CD14-positive monocyte (primary cell): Measurements from ENCODE around the gene MIF. TPM values are rescaled to one million over a fixed set of nuclear protein-coding genes. Genes with fewer than 3 reads are reported as not detected.

ENCODE experiments used
- DNase-seq, 3 donors: peaks; one replicate each; pipeline ENCODE4 v3.0.0-alpha.2; 2011 to 2022
- H2AFZ ChIP-seq: 2 replicates; pipeline ENCODE4 v1.6.0; 2012; ENCODE audit warnings: mild to moderate bottlenecking, low read depth, low read length, inconsistent platforms; ENCODE audit not compliant: insufficient read depth, poor library complexity, severe bottlenecking
- H3K27ac ChIP-seq, 2 donors: 1 replicate in 1 of 2; 2 replicates in 1 of 2; pipeline ENCODE4 v1.5.1; 2012 to 2013; ENCODE audit warnings: low read length in 2 of 2, control low read depth in 1 of 2, inconsistent platforms in 1 of 2, low read depth in 1 of 2, mild to moderate bottlenecking in 1 of 2
- H3K27me3 ChIP-seq, 2 donors: one replicate each; pipeline versions ENCODE4 v1.6.0 to v1.6.1; 2011 to 2013; ENCODE audit warnings: low read length in 2 of 2; ENCODE audit not compliant: control insufficient read depth in 2 of 2, insufficient read depth in 2 of 2
- H3K36me3 ChIP-seq, 2 donors: replicated peaks in 1 of 2; 1 replicate in 1 of 2; 2 replicates in 1 of 2; pipeline versions ENCODE4 v1.5.1 to v1.6.1; 2012 to 2013; ENCODE audit warnings: low read length in 2 of 2, control low read depth in 1 of 2, inconsistent platforms in 1 of 2, mild to moderate bottlenecking in 1 of 2; ENCODE audit not compliant: insufficient read depth in 2 of 2, control insufficient read depth in 1 of 2
- H3K4me1 ChIP-seq, 2 donors: 1 replicate in 1 of 2; 2 replicates in 1 of 2; pipeline versions ENCODE4 v1.5.1 to v1.6.1; 2012 to 2013; ENCODE audit warnings: low read length in 2 of 2, control low read depth in 1 of 2, inconsistent platforms in 1 of 2, mild to moderate bottlenecking in 1 of 2, moderate library complexity in 1 of 2; ENCODE audit not compliant: insufficient read depth in 2 of 2, control insufficient read depth in 1 of 2
- H3K4me2 ChIP-seq: replicated peaks from 2 replicates; pipeline ENCODE3; 2012; ENCODE audit warnings: low read length, moderate library complexity, mild to moderate bottlenecking; ENCODE audit not compliant: poor library complexity, severe bottlenecking; ENCODE audit errors: extremely low read depth
- H3K4me3 ChIP-seq, 3 experiments: fragments of 200-600 bp in 1 of 3; sonication (generic) in 1 of 3; replicated peaks in 1 of 3; 1 replicate in 2 of 3; 2 replicates in 1 of 3; pipeline ENCODE4 v1.5.1; 2011 to 2013; ENCODE audit warnings: low read length in 3 of 3, mild to moderate bottlenecking in 3 of 3, control low read depth in 2 of 3, low read depth in 2 of 3, inconsistent platforms in 1 of 3, moderate library complexity in 1 of 3
- H3K79me2 ChIP-seq: 2 replicates; pipeline ENCODE4 v1.6.0; 2012; ENCODE audit warnings: mild to moderate bottlenecking, control low read depth, inconsistent platforms, low read length, moderate library complexity; ENCODE audit not compliant: insufficient read depth
- H3K9ac ChIP-seq: 2 replicates; pipeline ENCODE4 v1.6.0; 2017; ENCODE audit warnings: low read length, mild to moderate bottlenecking; ENCODE audit not compliant: insufficient read depth, poor library complexity, severe bottlenecking
- H3K9me3 ChIP-seq, 2 donors: replicated peaks in 1 of 2; 1 replicate in 1 of 2; 2 replicates in 1 of 2; pipeline versions ENCODE4 v1.5.1 to v1.6.1; 2012 to 2013; ENCODE audit warnings: low read length in 2 of 2, control low read depth in 1 of 2; ENCODE audit not compliant: control insufficient read depth in 1 of 2, insufficient read depth in 1 of 2
- H4K20me1 ChIP-seq: 2 replicates; pipeline ENCODE4 v1.6.0; 2012; ENCODE audit warnings: mild to moderate bottlenecking, low read length, control low read depth, moderate library complexity; ENCODE audit not compliant: insufficient read depth
- H3K27ac Mint-ChIP-seq, 7 donors: one replicate each; pipeline ENCODE4 v1.8.0; 2020; ENCODE audit warnings: mild to moderate bottlenecking in 7 of 7, mixed read lengths in 7 of 7, moderate library complexity in 6 of 7, inconsistent platforms in 2 of 7
- H3K27me3 Mint-ChIP-seq, 3 donors: one replicate each; pipeline ENCODE4 v1.8.0; 2021 to 2022; ENCODE audit warnings: low read depth in 3 of 3, mild to moderate bottlenecking in 3 of 3, mixed read lengths in 3 of 3, moderate library complexity in 3 of 3, inconsistent platforms in 1 of 3
- H3K36me3 Mint-ChIP-seq, 2 donors: one replicate each; pipeline ENCODE4 v1.8.0; 2020; ENCODE audit warnings: mixed read lengths in 2 of 2, inconsistent platforms in 1 of 2, mild to moderate bottlenecking in 1 of 2
- H3K4me1 Mint-ChIP-seq: one replicate; pipeline ENCODE4 v1.8.0; 2020; ENCODE audit warnings: mild to moderate bottlenecking, mixed read lengths
- H3K4me3 Mint-ChIP-seq, 2 donors: one replicate each; pipeline ENCODE4 v1.8.0; 2020; ENCODE audit warnings: mild to moderate bottlenecking in 2 of 2, mixed read lengths in 2 of 2, moderate library complexity in 1 of 2
- H3K9me3 Mint-ChIP-seq, 7 donors: one replicate each; pipeline ENCODE4 v1.8.0; 2020 to 2022; ENCODE audit warnings: mixed read lengths in 7 of 7, mild to moderate bottlenecking in 6 of 7, moderate library complexity in 6 of 7, inconsistent platforms in 2 of 7
- WGBS: methylation state at CpG from one replicate; pipeline ENCODE4 v1.1.5; 2013; ENCODE audit warnings: missing lambda C conversion rate; ENCODE audit not compliant: insufficient coverage; 5-methylcytosine and 5-hydroxymethylcytosine counted together
- intact Hi-C, 2 donors: fragments of 100-400 bp; cut with micrococcal nuclease; formaldehyde crosslinking; loops; one replicate each; pipeline versions ENCODE4 v1.15.0 to v1.15.1; 2023
- polyA plus RNA-seq, 3 donors: library from polyadenylated mRNA; depleted of rRNA in 1 of 3; unstranded in 2 of 3; stranded (reverse) in 1 of 3; fragments of 300-500 nt in 2 of 3; fragments of >200 nt in 1 of 3; fragmentation: Illumina TruSeq in 2 of 3; gene quantifications; 1 replicate in 2 of 3; 2 replicates in 1 of 3; pipeline ENCODE4 v1.2.3, GENCODE V29; 2012 to 2021
- TF ChIP-seq, protein P1 (sequence below): fragments of 200-600 bp; IDR thresholded peaks from one replicate; pipeline ENCODE4 v1.8.0; 2022; ENCODE audit warnings: antibody characterized with exemption, mild to moderate bottlenecking

The MIF gene
- polyA plus RNA-seq, 3 donors: 66.4 to 390 (median 338) TPM

DNA sequence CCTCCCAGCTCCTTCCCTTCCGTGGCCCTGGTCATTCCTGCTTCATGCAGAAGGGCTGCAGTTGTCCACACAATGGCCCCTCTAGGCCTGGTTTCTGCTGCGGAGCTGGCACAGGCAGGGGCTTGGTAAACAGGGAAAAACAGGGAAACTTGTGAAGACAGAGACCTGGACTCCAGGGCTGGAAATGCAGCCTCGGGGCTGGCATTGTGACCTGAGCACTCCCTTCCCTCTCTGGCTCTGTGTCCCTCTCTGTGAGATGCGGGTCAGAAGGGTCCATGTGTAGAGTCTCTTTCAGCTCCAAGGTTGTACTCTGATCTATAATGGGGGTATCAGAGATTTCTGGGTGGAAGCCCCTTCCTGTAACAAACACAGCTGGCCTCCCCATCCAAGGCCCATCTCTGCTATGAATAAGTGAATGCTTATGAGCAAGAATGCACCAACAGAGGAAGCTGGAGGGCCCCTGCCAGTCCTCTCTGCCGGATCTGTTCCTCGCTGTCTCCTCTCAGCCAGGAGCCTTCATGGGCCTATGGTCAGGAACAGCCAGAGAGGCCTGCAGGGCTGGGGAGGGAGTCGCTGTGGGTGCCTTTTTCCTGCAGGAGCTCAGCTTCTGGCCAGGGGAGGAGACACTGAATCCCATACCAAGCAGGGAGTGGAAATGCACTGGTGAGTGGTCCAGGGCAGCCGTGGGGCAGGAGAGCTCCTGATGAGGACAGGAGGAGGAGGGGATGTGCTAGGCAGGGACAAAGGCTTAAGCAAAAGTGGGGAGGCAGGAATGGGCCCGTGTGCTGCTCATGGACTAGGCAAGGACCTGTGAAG is 48.7 kb upstream of the MIF start:
- no peak for DNase-seq
- Mint-ChIP-seq H3K9me3 (peaks cover 0 to 2% (median 0%) of the 10 kb centered on the region in 7 donors), H3K4me1 (peaks cover 16% of the 10 kb centered on the region), H3K27me3 (peaks cover 8 to 12% (median 10%) of the 10 kb centered on the region in 3 donors), H3K27ac (no peak overlapping the region), H3K36me3 (no peaks in the 10 kb centered on the region), H3K4me3 (no peak overlapping the region)
- Histone ChIP-seq H3K9me3 (no peaks in the 10 kb centered on the region), H3K4me2 (no peak overlapping the region), H3K4me3 (no peak overlapping the region), H3K36me3 (no peaks in the 10 kb centered on the region), H3K27ac (no peak overlapping the region), H3K79me2 (no peaks in the 10 kb centered on the region), H3K9ac (no peak overlapping the region), H2AFZ (no peak overlapping the region), H3K27me3 (peaks cover 0 to 5% of the 10 kb centered on the region in 2 donors), H3K4me1 (peaks cover 17 to 20% of the 10 kb centered on the region in 2 donors), H4K20me1 (no peaks in the 10 kb centered on the region)
- 61% methylated on average over 7 of the region's 9 CpGs for WGBS
- TF ChIP-seq, protein P1, sequence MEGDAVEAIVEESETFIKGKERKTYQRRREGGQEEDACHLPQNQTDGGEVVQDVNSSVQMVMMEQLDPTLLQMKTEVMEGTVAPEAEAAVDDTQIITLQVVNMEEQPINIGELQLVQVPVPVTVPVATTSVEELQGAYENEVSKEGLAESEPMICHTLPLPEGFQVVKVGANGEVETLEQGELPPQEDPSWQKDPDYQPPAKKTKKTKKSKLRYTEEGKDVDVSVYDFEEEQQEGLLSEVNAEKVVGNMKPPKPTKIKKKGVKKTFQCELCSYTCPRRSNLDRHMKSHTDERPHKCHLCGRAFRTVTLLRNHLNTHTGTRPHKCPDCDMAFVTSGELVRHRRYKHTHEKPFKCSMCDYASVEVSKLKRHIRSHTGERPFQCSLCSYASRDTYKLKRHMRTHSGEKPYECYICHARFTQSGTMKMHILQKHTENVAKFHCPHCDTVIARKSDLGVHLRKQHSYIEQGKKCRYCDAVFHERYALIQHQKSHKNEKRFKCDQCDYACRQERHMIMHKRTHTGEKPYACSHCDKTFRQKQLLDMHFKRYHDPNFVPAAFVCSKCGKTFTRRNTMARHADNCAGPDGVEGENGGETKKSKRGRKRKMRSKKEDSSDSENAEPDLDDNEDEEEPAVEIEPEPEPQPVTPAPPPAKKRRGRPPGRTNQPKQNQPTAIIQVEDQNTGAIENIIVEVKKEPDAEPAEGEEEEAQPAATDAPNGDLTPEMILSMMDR: no peak
- intact Hi-C loops: loop anchor here in 1 of 2 donors (5.0 kb wide), 1 partner anchor 298 kb away; no protein-coding TSS in a partner anchor

GRCh38 chr22:23846081-23846469 is 48.1 kb upstream of the MIF start:
- H3K4me1 Mint-ChIP-seq: peaks cover 16% of the 10 kb centered on the region
- no peak overlapping the region for H3K4me2 ChIP-seq
- H3K9ac ChIP-seq: no peak overlapping the region
- intact Hi-C loops: loop anchor here in 1 of 2 donors (5.0 kb wide), 1 partner anchor 299 kb away; no protein-coding TSS in a partner anchor
- 66% methylated on average over 4 of the region's 7 CpGs for WGBS
- H3K27me3 ChIP-seq: peaks cover 0 to 5% of the 10 kb centered on the region in 2 donors
- H3K4me3 ChIP-seq: no peak overlapping the region
- no peak overlapping the region for H2AFZ ChIP-seq
- no peaks in the 10 kb centered on the region for H3K79me2 ChIP-seq
- no peak overlapping the region for H3K27ac Mint-ChIP-seq
- no peak overlapping the region for H3K4me3 Mint-ChIP-seq
- no peak overlapping the region for H3K27ac ChIP-seq
- H4K20me1 ChIP-seq: no peaks in the 10 kb centered on the region
- no peak for DNase-seq
- no peaks in the 10 kb centered on the region for H3K36me3 ChIP-seq
- H3K36me3 Mint-ChIP-seq: no peaks in the 10 kb centered on the region
- H3K9me3 Mint-ChIP-seq: peaks cover 0 to 2% (median 0%) of the 10 kb centered on the region in 7 donors
- H3K27me3 Mint-ChIP-seq: peaks cover 8 to 12% (median 10%) of the 10 kb centered on the region in 3 donors
- peaks cover 17 to 20% of the 10 kb centered on the region in 2 donors for H3K4me1 ChIP-seq
- TF ChIP-seq, protein P1: no peak
- H3K9me3 ChIP-seq: no peaks in the 10 kb centered on the region
